Measurements from ENCODE around the gene DSCAML1. TPM values are rescaled to one million over a fixed set of nuclear protein-coding genes. Genes with fewer than 3 reads are reported as not detected.

DSCAML1 gene
- total RNA-seq, 1 experiment from 2014 or later: 0.15 TPM

DNA sequence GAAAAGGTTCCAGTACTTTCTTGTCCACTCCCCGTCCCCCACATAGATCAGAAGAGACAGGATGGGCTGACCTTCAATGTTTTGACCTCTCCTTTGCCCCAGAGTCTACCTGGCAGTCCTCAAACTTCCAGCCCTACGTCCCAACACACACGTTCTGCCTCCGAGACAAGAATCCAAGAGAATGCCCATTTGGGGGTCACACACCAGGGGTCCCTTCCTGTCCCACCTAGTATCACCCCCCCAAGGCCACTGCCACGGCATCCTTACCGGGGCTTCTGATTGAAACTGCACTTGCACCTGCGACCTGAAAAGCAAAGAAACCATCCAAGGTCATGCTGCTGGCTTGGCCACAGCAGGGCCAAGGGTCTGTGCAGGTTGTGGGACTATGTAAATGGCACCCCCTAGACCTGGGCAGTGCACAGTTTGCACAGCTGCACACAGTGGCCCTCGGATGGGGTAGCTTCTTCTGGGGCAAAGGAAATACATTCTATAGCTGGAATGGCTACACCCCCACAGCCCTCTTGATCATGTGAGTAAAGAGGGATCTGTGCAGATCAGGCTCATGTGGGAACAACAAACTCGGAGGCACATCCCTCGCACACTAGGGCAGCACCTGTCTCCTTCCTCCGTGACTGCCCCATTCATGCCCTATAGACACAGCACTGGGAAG lies 44.0 kb upstream of the DSCAML1 start:
- Histone ChIP-seq H3K9me3 (ENCODE audit: control insufficient read depth, low read depth, low read length) (no peaks in the 10 kb centered on the region), H3K56ac (ENCODE audit: insufficient read length, low read depth, low read length) (no peak overlapping the region), H3K14ac (ENCODE audit: insufficient read depth, low read length) (no peak overlapping the region), H2BK20ac (ENCODE audit: low read depth, low read length, poor library complexity, severe bottlenecking) (no peak overlapping the region), H3K9ac (ENCODE audit: extremely low read depth, insufficient read length, low read length) (no peak overlapping the region), H3K4me1 (ENCODE audit: insufficient read depth, low read length) (no peaks in the 10 kb centered on the region), H3K79me2 (ENCODE audit: insufficient read depth, low read length) (no peaks in the 10 kb centered on the region), H2BK15ac (ENCODE audit: low read depth, low read length) (no peak overlapping the region; the same call in 1 of the 2 replicates), H3K23me2 (ENCODE audit: insufficient read length, low read depth, low read length, poor library complexity, severe bottlenecking) (no peaks in the 10 kb centered on the region), H3K27ac (ENCODE audit: insufficient read length, low read depth, low read length) (no peak overlapping the region), H3K23ac (ENCODE audit: insufficient read length, low read depth, low read length) (no peak overlapping the region), H3K79me1 (ENCODE audit: insufficient read depth, low read depth, low read length, poor library complexity, severe bottlenecking) (no peaks in the 10 kb centered on the region), H4K5ac (ENCODE audit: insufficient read length, low read depth, low read length) (no peak overlapping the region), H4K8ac (replicated peaks; ENCODE audit: insufficient read length, low read depth, low read length) (no peak overlapping the region), H2BK12ac (ENCODE audit: insufficient read length, low read depth, low read length) (no peak overlapping the region), H4K20me1 (ENCODE audit: control insufficient read depth, insufficient read depth, insufficient read length) (peaks cover 2% of the 10 kb centered on the region), H3K18ac (ENCODE audit: insufficient read length, low read depth, low read length) (no peak overlapping the region), H2AK5ac (ENCODE audit: insufficient read length, low read length) (no peak overlapping the region), H3K27me3 (ENCODE audit: insufficient read depth, low read length) (no peaks in the 10 kb centered on the region), H2AFZ (ENCODE audit: low read length) (no peak overlapping the region), H3T11ph (ENCODE audit: low read length) (no peak overlapping the region), H4K91ac (ENCODE audit: insufficient read length, low read depth, low read length) (no peak overlapping the region), H2BK120ac (ENCODE audit: low read depth, low read length, poor library complexity, severe bottlenecking) (no peak overlapping the region), H3K4me2 (ENCODE audit: insufficient read depth, insufficient read length, low read length) (no peak overlapping the region), H3K4ac (ENCODE audit: low read depth, low read length) (no peak overlapping the region), H2BK5ac (ENCODE audit: insufficient read length, low read length) (no peak overlapping the region)
- no peaks in the 10 kb centered on the region for H3K9me3 Mint-ChIP-seq
- no peak for DNase-seq
- TF ChIP-seq, protein P1, sequence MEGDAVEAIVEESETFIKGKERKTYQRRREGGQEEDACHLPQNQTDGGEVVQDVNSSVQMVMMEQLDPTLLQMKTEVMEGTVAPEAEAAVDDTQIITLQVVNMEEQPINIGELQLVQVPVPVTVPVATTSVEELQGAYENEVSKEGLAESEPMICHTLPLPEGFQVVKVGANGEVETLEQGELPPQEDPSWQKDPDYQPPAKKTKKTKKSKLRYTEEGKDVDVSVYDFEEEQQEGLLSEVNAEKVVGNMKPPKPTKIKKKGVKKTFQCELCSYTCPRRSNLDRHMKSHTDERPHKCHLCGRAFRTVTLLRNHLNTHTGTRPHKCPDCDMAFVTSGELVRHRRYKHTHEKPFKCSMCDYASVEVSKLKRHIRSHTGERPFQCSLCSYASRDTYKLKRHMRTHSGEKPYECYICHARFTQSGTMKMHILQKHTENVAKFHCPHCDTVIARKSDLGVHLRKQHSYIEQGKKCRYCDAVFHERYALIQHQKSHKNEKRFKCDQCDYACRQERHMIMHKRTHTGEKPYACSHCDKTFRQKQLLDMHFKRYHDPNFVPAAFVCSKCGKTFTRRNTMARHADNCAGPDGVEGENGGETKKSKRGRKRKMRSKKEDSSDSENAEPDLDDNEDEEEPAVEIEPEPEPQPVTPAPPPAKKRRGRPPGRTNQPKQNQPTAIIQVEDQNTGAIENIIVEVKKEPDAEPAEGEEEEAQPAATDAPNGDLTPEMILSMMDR (conservative IDR thresholded peaks at IDR 0.05): no peak
- peaks cover 0 to 10% (median 0%) of the 10 kb centered on the region in 3 experiments; a peak in 2 of 7 replicates for H3K36me3 Mint-ChIP-seq (ENCODE audit: insufficient read depth in 1 of 3, low read depth in 3 of 3)
- H3K4me1 Mint-ChIP-seq: peaks cover 14 to 15% of the 10 kb centered on the region in 2 experiments
- H3K27ac Mint-ChIP-seq: peak overlapping the region in 2 of 3 experiments; percentile 29 to 77; a peak in 2 of 7 replicates
- WGBS (ENCODE audit: extremely low coverage, insufficient read length, low lambda C conversion rate): no CpG with 5 or more reads among the region's 11 CpGs
- peaks cover 3% of the 10 kb centered on the region; the same call in 1 of the 2 replicates for H3K27me3 Mint-ChIP-seq (ENCODE audit: low read depth)
- H3K4me3 Mint-ChIP-seq: no peak overlapping the region

Data from H9 (cell line).